Suprapubic skin (tissue), 4 donors: ENCODE data around the gene EPB41L4B.

Experiments used
- EP300 ChIP-seq: sonication (generic); formaldehyde crosslinking; IDR thresholded peaks from one replicate; pipeline ENCODE4 v1.6.1; 2017; ENCODE audit warnings: antibody characterized with exemption
- POLR2A ChIP-seq, 2 donors: fragments of 450-650 bp; IDR thresholded peaks; one replicate each; pipeline ENCODE4 v1.6.1; 2017; ENCODE audit warnings: antibody characterized with exemption in 2 of 2, mild to moderate bottlenecking in 2 of 2, moderate library complexity in 2 of 2
- POLR2AphosphoS5 ChIP-seq, 3 donors: sonication (generic); formaldehyde crosslinking; IDR thresholded peaks; one replicate each; pipeline ENCODE4 v1.6.1; 2017; ENCODE audit warnings: antibody characterized with exemption in 3 of 3
- TF ChIP-seq, protein P1 (sequence below), 2 donors: fragments of 200-600 bp in 1 of 2; fragments of 450-650 bp in 1 of 2; sonication (generic) in 1 of 2; IDR thresholded peaks; one replicate each; pipeline ENCODE4 v1.5.1; 2016 to 2019; ENCODE audit warnings: antibody characterized with exemption in 2 of 2, mild to moderate bottlenecking in 1 of 2, moderate library complexity in 1 of 2

DNA sequence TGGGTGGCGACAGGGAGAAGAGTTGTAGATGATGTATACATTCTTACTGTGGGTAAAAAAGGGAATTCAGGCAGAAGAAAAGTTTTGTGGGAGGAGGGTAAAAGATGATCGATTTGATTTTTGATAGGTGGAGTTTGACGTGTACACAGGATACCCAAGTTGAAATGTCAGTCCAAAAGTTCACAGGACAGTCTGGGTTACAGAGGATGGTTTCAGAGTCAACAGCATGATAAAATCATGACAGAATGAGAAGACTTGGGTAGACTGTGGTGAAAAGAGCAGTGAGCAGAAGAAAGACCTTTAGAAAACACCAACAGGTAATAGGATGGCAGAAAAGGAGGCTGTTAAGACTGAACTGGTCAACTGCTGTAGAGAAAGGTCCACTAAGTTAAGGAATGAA is 81.6 kb downstream of the EPB41L4B start:
- TF ChIP-seq, protein P1, sequence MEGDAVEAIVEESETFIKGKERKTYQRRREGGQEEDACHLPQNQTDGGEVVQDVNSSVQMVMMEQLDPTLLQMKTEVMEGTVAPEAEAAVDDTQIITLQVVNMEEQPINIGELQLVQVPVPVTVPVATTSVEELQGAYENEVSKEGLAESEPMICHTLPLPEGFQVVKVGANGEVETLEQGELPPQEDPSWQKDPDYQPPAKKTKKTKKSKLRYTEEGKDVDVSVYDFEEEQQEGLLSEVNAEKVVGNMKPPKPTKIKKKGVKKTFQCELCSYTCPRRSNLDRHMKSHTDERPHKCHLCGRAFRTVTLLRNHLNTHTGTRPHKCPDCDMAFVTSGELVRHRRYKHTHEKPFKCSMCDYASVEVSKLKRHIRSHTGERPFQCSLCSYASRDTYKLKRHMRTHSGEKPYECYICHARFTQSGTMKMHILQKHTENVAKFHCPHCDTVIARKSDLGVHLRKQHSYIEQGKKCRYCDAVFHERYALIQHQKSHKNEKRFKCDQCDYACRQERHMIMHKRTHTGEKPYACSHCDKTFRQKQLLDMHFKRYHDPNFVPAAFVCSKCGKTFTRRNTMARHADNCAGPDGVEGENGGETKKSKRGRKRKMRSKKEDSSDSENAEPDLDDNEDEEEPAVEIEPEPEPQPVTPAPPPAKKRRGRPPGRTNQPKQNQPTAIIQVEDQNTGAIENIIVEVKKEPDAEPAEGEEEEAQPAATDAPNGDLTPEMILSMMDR (IDR thresholded peaks at IDR 0.05), result no peak
- TF ChIP-seq EP300 (no peak), POLR2A (IDR thresholded peaks at IDR 0.05) (no peak), POLR2AphosphoS5 (IDR thresholded peaks at IDR 0.05) (no peak)
